Karpas-422 (cell line): ENCODE results near the gene MAGI3. TPM values are rescaled to one million over a fixed set of nuclear protein-coding genes. Genes with fewer than 3 reads are reported as not detected.

Source experiments
- DNase-seq: peaks from one replicate; pipeline ENCODE4 v3.0.0-alpha.2; 2015
- H2AFZ ChIP-seq: fragments of 200-600 bp; sonication (generic); 2 replicates; pipeline ENCODE4 v1.6.1; 2014; ENCODE audit warnings: antibody characterized with exemption, low read length, mixed read lengths
- H3K27ac ChIP-seq: fragments of 200-600 bp; sonication (generic); 2 replicates; pipeline ENCODE4 v1.5.1; 2014; ENCODE audit warnings: mild to moderate bottlenecking, low read length, moderate library complexity
- H3K27me3 ChIP-seq: fragments of 200-600 bp; sonication (generic); 2 replicates; pipeline ENCODE4 v1.6.1; 2014; ENCODE audit warnings: low read length, mixed read lengths
- H3K36me3 ChIP-seq: fragments of 200-600 bp; sonication (generic); 2 replicates; pipeline ENCODE4 v1.6.1; 2014; ENCODE audit warnings: low read length, mixed read lengths; ENCODE audit not compliant: insufficient read depth
- H3K4me1 ChIP-seq: fragments of 200-600 bp; sonication (generic); 2 replicates; pipeline ENCODE4 v1.6.1; 2014; ENCODE audit warnings: mild to moderate bottlenecking, low read length, mixed read lengths
- H3K4me2 ChIP-seq: fragments of 200-600 bp; sonication (generic); 2 replicates; pipeline ENCODE4 v1.6.1; 2014; ENCODE audit warnings: low read length, low read depth, mild to moderate bottlenecking; ENCODE audit not compliant: poor library complexity, severe bottlenecking
- H3K4me3 ChIP-seq: fragments of 200-600 bp; sonication (generic); 2 replicates; pipeline ENCODE4 v1.5.1; 2014; ENCODE audit warnings: mild to moderate bottlenecking, antibody characterized with exemption, low read length, mixed read lengths
- H3K79me2 ChIP-seq: fragments of 200-600 bp; sonication (generic); 2 replicates; pipeline ENCODE4 v1.6.1; 2014; ENCODE audit warnings: mild to moderate bottlenecking, low read length, mixed read lengths
- H3K9ac ChIP-seq: fragments of 200-600 bp; sonication (generic); 2 replicates; pipeline ENCODE4 v1.6.0; 2014; ENCODE audit warnings: low read length
- H3K9me2 ChIP-seq: fragments of 200-600 bp; sonication (generic), shearing (Covaris generic); replicated peaks from 2 replicates; pipeline ENCODE4 v1.6.0; 2014; ENCODE audit warnings: mild to moderate bottlenecking, low read length, moderate library complexity; ENCODE audit not compliant: insufficient read depth
- H3K9me3 ChIP-seq: fragments of 300-700, 200-600 bp; sonication (generic); 2 replicates; pipeline ENCODE4 v1.6.1; 2014; ENCODE audit warnings: low read length, mixed read lengths
- H4K20me1 ChIP-seq: fragments of 200-600 bp; sonication (generic); 2 replicates; pipeline ENCODE4 v1.6.1; 2014; ENCODE audit warnings: mild to moderate bottlenecking, antibody characterized with exemption, low read length, low read depth; ENCODE audit not compliant: insufficient read depth
- small RNA-seq: library from RNA; depleted of rRNA; stranded (forward); fragments of <200 nt; gene quantifications from one replicate; pipeline ENCODE3, GENCODE V24; 2014
- total RNA-seq: library from RNA; depleted of rRNA; stranded (reverse); fragments of >200 nt; shearing (Covaris generic); gene quantifications from 2 replicates; pipeline ENCODE4 v1.2.3, GENCODE V29; 2014; ENCODE audit warnings: low replicate concordance

Gene MAGI3
- total RNA-seq, 1 experiment from 2014 or later = not detected

- no peak overlapping the region for H3K9ac ChIP-seq
- H3K4me2 ChIP-seq = no peak overlapping the region
- H3K9me3 ChIP-seq = peaks cover 19% of the 10 kb centered on the region
- no peaks in the 10 kb centered on the region for H3K9me2 ChIP-seq
- H3K27ac ChIP-seq = no peak overlapping the region
- H3K36me3 ChIP-seq = peaks cover 86% of the 10 kb centered on the region
- DNase-seq = no peak
- H3K27me3 ChIP-seq = no peaks in the 10 kb centered on the region
- H4K20me1 ChIP-seq = no peaks in the 10 kb centered on the region
- no peaks in the 10 kb centered on the region for H3K4me1 ChIP-seq
- H2AFZ ChIP-seq = no peak overlapping the region
- peaks cover 62% of the 10 kb centered on the region for H3K79me2 ChIP-seq
- H3K4me3 ChIP-seq = no peak overlapping the region
Observed at GRCh38 chr1:113721010-113721409, 330.7 kb downstream of the MAGI3 start.

DNA sequence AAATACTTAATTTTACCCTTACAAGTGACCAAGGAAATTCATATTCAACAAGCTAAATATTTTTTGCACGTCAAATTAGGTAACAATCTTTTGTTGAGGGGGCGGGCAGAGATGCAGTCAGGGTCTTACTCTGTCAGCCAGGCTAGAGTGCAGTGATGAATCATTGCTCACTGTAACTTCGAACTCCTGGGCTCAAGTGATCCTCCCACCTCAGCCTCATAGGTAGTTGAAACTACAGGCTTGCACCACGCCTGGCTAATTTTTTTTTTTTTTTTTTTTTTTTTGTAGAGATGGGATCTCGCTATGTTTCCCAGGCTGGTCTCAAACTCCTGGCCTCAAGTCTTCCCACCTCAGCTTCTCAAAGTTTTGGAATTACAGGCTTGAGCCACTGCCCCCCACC lies 342.5 kb downstream of the MAGI3 start:
- Histone ChIP-seq H3K27me3 (no peaks in the 10 kb centered on the region), H3K9me3 (no peaks in the 10 kb centered on the region), H3K4me3 (no peak overlapping the region), H3K79me2 (peaks cover 55% of the 10 kb centered on the region), H3K9ac (no peak overlapping the region), H3K27ac (no peak overlapping the region), H3K9me2 (no peaks in the 10 kb centered on the region), H3K36me3 (peaks cover 46% of the 10 kb centered on the region), H2AFZ (no peak overlapping the region), H3K4me1 (no peaks in the 10 kb centered on the region), H3K4me2 (no peak overlapping the region), H4K20me1 (no peaks in the 10 kb centered on the region)
- DNase-seq = no peak

DNA sequence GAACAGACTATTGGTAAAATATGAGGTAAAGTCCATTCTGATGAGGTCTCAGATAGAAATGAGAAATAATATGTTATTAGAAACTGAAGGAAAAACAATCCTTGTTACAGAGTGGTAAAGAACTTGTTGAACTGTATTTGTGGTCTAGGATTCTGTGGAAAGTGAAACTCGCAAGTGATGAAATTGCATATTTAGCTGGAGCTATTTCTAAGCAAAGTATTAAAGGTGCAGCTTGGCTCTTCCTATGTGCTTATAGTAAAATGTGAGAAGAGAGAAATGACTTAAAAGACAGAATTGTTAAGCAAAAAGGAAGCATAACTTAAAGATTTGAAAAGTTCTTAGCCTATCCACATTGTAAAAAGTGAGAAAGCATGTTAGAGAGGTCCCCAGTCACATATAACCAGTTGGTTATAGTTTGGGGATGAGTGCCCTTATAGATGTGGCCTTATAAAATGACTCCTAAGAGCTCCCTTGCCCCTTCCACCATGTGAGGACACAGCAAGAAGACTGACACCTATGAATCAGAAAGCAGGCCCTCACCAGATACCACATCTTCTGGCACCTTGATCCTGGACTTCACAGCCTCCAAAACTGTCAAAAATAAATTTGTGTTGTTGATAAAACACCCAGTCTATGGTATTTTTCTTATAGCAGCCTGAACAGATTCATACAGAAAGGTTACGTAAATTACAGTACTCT lies 344.2 kb downstream of the MAGI3 start:
- H3K79me2 ChIP-seq = peaks cover 47% of the 10 kb centered on the region
- no peaks in the 10 kb centered on the region for H3K27me3 ChIP-seq
- no peak overlapping the region for H3K27ac ChIP-seq
- H3K4me1 ChIP-seq = no peaks in the 10 kb centered on the region
- no peak for DNase-seq
- no peak overlapping the region for H3K4me3 ChIP-seq
- no peak overlapping the region for H2AFZ ChIP-seq
- H3K36me3 ChIP-seq = peaks cover 41% of the 10 kb centered on the region
- H3K9me3 ChIP-seq = no peaks in the 10 kb centered on the region
- no peak overlapping the region for H3K9ac ChIP-seq
- no peaks in the 10 kb centered on the region for H3K9me2 ChIP-seq
- no peaks in the 10 kb centered on the region for H4K20me1 ChIP-seq
- H3K4me2 ChIP-seq = no peak overlapping the region

Small RNAs within 50 kb of the gene (small RNA-seq; reads per million reads assigned to genes)
- gene MTND5P20 = not detected
